GM10248 (cell line): ENCODE results near the gene RCHY1.
"Not testable (repeated sequence)": the region's sequence is repeated elsewhere in the genome, so short reads cannot be mapped to it uniquely, and the experiment has no call there.

Experiments used
- CTCF ChIA-PET: fragments of 300-600 bp; sonication (Branson Sonifier 250); formaldehyde crosslinking; extraction: SDS; loops from one replicate; lab custom pipeline; 2021; ENCODE audit warnings: antibody characterized with exemption; lab: Yijun Ruan, JAX
- POLR2A ChIA-PET: fragments of 350-650 bp; sonication (Branson Sonifier 250); formaldehyde crosslinking; extraction: SDS; loops from one replicate; lab custom pipeline; 2020; ENCODE audit warnings: antibody characterized with exemption; lab: Yijun Ruan, JAX
- DNase-seq: peaks from one replicate; pipeline ENCODE4 v3.0.0; 2012; ENCODE audit errors: extremely low spot score
- TF ChIP-seq, protein P1 (sequence below): IDR thresholded peaks from 2 replicates; pipeline ENCODE4 v1.5.1; 2012; ENCODE audit warnings: mild to moderate bottlenecking, low read depth; ENCODE audit errors: extremely low read depth, missing control alignments, control extremely low read depth

RCHY1 gene

DNA sequence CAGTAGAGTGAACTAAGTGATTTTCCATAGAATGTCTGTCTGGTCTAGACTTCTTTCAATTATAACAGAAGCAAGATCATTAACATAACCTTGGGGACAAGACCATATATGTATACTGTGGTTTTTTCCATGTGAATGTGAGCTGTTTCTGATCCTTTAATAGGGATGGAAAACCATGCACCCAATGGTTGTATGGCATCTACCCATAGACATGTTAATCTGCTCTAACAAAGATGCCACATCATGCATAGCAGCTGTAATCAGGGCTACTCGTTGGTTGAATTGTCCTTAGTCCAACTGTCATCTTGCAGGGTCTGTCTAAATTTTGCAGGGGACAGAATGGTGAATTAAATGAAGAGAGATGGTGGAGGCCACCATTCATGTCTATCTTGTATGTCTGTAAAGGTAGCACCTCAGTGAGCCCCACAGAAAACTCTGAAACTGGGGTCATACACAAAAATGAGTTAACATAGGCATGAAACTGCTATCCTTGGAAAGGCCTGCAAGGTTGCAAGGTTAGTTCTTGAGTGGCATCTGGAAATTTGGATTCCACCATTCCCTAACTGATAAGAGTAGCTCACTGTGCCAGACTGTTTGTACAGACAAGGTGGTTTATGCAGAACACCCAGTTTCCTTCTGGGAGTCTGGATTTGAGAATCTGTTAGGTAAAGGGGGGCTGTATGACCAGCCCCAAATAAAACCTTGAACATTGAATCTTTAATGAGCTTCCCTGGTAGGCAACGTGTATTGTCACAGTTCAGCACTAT is 16.5 kb upstream of the RCHY1 start:
- DNase-seq, result no peak
- TF ChIP-seq, protein P1, sequence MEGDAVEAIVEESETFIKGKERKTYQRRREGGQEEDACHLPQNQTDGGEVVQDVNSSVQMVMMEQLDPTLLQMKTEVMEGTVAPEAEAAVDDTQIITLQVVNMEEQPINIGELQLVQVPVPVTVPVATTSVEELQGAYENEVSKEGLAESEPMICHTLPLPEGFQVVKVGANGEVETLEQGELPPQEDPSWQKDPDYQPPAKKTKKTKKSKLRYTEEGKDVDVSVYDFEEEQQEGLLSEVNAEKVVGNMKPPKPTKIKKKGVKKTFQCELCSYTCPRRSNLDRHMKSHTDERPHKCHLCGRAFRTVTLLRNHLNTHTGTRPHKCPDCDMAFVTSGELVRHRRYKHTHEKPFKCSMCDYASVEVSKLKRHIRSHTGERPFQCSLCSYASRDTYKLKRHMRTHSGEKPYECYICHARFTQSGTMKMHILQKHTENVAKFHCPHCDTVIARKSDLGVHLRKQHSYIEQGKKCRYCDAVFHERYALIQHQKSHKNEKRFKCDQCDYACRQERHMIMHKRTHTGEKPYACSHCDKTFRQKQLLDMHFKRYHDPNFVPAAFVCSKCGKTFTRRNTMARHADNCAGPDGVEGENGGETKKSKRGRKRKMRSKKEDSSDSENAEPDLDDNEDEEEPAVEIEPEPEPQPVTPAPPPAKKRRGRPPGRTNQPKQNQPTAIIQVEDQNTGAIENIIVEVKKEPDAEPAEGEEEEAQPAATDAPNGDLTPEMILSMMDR, result no peak
- ChIA-PET CTCF (interaction anchor here (1.1 to 2.1 kb wide), 4 partner anchors 10 to 17 kb away, joined by 3 to 6 read pairs (median 3); no protein-coding TSS in a partner anchor), POLR2A (no interaction called here)

DNA sequence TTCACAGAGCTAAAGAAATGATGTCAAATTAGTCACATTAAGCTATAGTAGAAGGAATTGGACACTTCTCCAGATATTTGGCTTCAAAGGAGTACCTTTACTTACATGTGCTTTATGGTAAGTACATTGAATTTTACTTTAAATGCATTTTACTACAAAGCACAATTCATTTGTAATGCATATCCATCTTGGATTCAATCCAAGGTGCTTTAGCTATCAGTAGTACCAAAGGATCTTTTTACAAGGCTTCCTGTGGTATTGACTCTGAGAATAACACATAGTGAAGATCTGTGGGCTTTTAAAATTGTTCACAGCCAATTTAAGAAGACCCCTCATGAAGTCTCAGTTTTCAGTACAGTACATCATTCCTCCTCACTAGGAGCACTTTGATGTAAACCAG is 13.3 kb upstream of the RCHY1 start:
- no peak for DNase-seq
- CTCF ChIA-PET, result interaction anchor here (2.0 to 2.7 kb wide), 2 partner anchors 10 to 14 kb away, joined by 5 to 7 read pairs; partner anchors contain the start of genes RCHY1 and THAP6
- TF ChIP-seq, protein P1, result no peak
- POLR2A ChIA-PET, result no interaction called here

DNA sequence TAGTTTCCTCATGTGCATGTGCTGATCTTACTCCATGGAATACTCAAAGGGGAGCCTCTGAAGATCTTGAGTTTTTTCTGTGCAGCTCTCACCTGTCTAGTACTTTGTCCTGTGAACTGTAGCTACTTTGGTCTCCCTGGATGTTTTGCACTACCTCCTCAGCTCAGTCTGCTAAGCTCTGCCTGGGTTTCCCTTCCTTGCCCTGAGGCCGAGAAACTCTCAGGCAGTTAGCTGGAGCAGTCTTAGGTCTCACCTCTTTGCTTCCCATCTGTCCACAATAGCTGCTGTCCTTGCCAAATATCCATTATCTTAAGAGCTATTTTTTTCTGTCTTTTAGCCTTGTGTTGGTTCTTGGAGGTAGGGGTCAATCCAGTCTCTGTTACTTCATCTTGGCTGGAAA is 11.7 kb upstream of the RCHY1 start:
- TF ChIP-seq, protein P1, result no peak
- ChIA-PET CTCF (interaction anchor here (1.2 to 2.7 kb wide), 6 partner anchors 11 to 322 kb away, joined by 3 to 7 read pairs (median 4); partner anchors contain the start of genes RCHY1 and THAP6), POLR2A (no interaction called here)
- DNase-seq, result no peak

- TF ChIP-seq, protein P1, result no peak
- DNase-seq, result no peak
- ChIA-PET CTCF (interaction anchor here (1.2 kb wide), 1 partner anchor 10 kb away, joined by 7 read pairs; the partner anchor contains the start of genes RCHY1 and THAP6), POLR2A (no interaction called here)
Observed at GRCh38 chr4:75525086-75525485, 10.9 kb upstream of the RCHY1 start.

DNA sequence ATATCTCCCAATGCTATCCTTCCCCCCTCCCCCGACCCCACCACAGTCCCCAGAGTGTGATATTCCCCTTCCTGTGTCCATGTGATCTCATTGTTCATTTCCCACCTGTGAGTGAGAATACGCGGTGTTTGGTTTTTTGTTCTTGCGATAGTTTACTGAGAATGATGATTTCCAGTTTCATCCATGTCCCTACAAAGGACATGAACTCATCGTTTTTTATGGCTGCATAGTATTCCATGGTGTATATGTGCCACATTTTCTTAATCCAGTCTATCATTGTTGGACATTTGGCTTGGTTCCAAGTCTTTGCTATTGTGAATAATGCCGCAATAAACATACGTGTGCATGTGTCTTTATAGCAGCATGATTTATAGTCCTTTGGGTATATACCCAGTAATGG is 5.2 kb upstream of the RCHY1 start:
- CTCF ChIA-PET, POLR2A ChIA-PET: not testable (repeated sequence)

GRCh38 chr4:75516144-75516543 is 1.9 kb upstream of the RCHY1 start:
- ChIA-PET POLR2A (no interaction called here), CTCF (interaction anchor here (1.0 to 2.5 kb wide), 4 partner anchors 9 to 211 kb away, joined by 3 to 7 read pairs (median 4); no protein-coding TSS in a partner anchor)
- DNase-seq, result no peak
- TF ChIP-seq, protein P1, result no peak

More for the DNA sequence above, 5.2 kb upstream of the RCHY1 start:
- not testable (repeated sequence) for DNase-seq
